Fibroblast of upper back skin (primary cell): ENCODE measurements around the gene CALHM3.

Experiments
- DNase-seq: peaks from one replicate; pipeline ENCODE4 v3.0.0-alpha.2; 2013

CALHM3 gene

DNA sequence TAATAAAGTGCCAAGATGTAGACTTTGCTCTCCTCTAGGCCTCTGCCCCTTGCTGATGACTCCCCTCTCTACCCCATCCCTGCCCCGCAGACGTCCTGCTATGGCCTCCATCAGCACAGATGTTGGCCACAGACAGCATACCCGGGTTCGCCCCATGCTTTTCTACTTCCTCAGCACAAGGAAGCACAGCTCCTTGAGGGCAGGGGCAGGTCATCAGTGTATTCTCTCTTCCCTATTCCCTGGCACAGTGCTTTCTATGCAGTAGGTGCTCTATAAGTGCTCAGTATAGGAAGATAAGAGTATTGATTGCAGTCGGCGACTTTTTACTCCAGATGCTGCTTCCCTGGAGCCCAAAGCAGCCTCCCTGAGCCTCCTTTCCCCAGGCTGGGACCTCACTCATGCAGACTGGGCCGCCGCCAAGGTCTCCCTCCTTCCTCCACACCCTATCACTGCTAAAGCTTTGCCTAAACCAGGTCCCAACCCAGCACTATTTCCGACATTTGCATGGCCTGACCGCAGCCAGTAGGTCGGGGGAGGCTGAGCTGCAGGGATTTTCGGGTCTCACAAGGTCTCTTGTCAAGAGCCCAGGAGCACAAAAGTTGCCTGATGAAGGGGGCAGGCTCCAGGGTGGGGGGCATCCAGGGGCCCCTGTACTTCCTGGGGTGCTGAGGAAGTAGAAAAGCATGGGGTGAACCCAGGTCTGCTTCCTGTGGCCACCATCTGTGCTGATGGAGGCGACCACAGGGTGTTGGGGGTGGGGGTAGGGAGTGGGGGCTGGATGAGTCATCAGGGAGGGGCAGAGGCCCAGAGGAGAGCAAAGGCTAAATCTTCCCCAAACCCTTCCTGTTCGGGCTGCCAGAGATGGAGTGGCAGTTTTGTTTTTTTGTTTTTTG, 8.0 kb downstream of the CALHM3 start:
- DNase-seq: peak; percentile 41

DNA sequence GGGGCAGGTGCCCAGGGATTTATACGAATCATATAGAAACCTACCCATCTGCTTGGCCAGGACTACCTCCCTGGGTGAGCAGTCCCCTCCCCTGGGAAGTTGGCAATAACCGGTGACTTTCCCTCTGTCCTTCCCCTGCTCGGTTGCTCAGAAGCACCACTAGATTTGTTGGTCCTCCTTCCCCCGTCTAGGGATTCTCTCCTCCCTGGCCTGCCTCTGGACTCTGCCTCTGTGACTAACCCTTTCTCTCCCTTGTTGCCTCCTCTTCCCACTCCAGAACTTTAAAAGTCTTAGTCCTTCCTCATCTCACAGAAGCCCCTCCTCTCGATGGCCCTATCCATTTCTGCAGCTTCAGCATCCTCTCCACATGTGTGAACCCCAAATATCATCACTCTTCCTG, 9.8 kb downstream of the CALHM3 start:
- no peak for DNase-seq

DNA sequence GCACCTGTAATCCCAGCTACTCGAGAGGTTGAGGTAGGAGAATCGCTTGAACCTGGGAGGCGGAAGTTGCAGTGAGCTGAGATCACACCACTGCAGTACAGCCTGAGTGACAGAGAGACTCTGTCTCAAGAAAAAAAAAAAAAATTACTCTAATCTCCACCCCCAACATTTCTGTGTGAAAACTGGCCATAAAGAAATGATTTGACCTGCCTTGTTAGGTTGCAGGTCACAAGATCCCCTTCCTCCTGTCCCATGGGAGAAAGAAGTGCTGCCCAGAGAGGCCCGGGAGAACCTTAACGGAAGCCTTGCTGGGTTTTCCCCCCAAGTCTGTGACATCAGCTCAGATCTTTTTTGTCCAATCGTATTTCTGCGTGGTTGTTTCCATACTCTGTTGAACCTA, 11.6 kb downstream of the CALHM3 start:
- no peak for DNase-seq

DNA sequence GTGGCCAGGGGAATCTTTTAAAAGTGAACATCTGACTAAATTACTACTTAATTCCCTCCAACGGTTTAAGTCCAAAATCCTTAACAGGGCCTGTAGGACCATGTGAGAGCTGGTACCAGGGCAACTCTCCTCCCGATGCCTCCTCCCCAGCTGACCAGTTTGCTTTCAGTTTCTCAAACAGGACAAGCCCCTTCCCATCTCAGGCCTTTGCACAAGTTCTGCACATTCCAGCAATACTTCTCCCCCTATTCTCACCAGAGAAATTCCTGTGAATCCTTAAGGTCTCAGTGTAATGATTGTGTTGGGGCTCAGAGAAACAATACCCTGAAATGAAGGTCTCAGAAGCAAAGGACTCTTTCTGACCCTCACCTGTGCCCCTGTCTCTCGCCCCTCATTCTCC, 12.3 kb downstream of the CALHM3 start:
- peak; percentile 40 for DNase-seq

DNA sequence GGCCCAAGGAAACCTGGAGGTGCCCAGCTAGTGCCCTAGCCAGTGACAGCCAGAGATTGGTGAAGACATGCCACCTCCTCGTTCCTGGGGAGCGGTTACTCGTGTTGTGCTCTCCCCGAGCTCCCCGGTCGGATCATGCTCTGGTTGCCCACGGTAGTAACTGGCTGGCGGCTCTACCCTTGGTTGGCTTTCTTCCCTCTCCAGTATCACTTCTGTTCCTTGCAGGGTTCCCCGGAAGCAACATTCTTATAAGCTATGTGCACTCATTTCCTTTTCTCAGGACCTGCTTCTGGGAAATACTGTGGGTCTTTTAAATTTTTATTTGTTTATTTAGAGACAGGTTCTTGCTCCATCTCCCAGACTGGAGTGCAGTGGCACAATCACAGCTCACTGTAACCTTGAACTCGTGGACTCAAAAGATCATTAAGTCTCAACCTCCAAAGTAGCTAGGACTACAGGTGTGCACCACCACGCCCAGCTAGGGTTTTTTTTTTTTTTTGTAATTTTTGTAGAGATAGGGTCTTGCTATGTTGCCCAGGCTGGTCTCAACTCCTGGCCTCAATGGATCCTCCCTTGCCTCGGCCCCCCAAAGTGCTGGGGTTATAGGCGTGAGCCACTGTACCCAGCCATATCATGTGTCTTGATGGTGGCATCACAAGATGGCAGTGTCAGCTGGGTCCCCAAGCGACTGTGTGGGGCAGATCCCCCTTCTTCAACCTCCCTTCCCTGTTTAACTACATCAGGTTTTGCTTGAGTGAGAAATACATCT, 13.4 kb downstream of the CALHM3 start:
- DNase-seq: no peak

DNA sequence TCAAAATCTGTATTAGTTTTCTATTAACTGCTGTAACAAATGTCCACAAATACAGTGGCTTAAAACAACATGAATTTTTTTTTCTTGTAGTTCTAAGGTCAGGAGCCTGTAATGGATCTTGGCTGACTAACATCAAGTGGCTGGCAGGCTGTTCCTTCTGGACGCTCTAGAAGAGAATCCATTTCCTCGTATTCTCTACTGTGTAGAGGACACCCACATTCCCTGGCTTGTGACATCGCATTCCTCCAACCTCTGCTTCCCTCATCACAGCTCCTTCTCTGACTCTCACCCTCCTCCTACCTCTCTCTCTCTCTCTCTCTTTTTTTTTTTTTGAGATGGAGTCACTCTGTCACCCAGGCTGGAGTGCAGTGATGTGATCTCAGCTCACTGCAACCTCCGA, 15.5 kb downstream of the CALHM3 start:
- DNase-seq: no peak

DNA sequence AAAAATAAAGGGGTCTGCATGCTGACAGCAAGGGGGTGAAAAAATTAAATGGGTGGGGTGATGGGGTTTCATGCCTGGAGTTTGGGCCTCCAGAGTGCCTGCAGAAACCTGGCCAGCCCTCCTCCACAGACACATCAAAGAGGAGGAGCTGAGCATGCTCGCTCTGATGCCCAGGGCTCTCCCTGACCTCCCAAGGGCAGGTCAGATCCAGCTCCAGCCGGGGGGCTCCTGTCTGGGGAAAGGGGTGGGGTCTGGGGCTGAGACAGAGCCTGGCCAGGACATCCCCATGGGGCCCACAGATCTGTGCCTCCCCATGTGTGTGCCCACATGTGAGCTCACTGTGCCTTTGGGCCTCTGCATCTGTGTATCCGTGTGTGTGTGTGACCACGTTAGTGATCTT, 19.4 kb downstream of the CALHM3 start:
- no peak for DNase-seq

DNA sequence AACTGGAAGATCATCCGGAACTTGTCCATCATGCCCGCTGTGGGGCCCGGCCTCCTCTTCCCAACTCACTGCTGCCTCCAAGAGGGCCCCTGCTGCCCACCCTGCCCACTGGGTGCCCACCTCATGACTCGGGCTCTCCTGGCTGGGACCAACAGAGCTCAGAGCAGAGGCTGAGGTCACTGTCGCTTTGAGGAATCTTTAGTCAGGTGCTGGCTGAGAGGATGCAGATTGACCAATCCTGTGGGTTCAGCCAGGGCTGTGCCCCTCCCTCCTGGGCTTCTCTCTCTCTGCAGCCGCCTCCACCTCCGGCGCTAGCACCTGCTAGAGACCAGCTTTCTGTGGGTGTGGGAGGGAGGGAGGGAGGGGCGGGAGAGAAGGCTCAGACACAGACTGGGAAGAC, 20.3 kb downstream of the CALHM3 start, which contains the start of gene CALHM1:
Gene CALHM1 (minus strand): TSS at position 181 of the 400 bp plus-strand sequence. CDS start 149 bp downstream, at position 32.
- DNase-seq: no peak

DNA sequence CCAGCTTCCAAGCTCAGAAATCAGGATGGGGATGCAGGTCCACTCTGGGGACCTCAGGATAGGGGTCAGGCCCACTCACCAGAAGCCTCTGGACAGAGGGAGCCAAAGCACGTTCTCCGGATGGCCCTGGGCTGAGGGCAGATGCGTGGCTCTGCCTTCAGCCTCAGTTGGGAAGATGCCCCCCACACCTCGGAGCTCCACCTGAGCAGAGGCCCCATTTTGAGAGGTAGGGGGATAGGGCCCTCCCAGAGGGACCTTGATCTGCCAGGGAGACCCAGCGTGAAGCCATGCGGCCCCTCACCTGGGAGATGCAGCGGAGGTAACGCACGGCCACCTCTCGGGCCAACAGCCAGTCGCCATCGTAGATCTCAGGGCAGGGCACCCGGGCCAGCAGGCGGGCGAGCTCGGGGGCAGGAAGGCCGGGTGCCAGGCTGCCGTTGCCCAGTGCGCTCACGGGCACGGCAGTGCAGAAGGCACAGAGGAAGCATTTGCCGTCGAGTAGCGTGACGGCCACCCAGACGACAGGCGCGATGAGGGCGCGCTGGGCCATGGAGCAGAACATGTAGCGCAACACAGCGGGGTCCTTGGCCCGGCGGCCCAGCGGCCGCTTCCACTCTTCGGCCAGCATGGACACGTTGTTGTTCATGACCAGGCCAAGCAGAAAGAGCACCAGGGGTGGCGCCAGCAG, 21.0 kb downstream of the CALHM3 start:
- DNase-seq: no peak

DNA sequence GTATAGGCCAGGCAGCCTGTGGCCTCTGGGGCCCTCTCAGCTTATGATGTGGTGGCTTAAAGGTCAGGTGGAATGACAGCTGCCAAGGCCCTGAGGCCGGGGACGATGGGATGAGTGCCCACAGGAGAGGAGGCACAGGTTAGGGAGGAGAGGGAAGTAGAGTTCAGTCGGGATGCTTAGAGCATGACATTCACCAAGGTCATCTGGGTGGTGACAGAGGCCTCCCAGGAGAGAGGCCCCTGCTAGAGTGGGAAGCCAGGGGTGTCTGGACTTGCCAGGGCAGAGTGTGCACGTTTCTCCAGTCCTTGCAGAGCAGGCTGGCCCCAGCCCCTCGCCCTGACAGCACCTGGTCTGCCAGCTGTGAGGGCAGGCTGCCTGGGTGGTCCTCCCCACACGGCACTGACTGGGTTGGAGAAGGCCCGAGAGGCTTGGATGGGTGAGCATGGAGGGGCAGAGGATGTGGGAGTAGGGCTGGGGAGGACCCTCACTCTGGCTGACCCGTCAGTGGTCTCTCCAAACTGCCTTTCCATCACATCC, 21.8 kb downstream of the CALHM3 start:
- DNase-seq: no peak

DNA sequence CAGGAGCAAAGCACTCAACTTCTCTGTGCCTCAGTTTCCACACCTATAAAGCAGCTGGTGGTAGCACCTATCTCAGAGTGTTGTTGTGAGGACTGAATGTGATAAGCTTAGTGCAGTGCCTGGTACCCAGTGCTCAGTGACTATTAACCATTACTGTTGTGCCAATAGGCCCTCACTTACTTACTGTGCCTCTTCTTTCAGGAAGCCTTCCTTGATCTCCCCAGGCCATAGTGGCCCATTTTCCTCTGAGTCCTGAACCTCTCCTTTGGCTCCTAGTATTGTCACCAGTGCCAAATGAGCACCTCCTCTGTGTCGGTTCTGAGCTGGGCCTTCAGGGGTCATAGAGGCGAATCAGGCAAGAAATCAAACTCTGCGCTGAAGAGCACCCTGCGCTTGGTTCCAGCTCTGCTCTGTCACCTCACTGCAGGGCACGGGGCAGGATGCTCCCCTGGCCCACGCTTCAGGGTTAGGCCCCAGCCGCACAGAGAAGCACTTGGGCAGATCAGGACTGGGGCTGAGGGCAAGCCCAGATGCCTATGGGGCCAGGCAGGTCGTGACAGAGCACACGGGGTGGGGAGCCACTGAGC, 22.9 kb downstream of the CALHM3 start:
- no peak for DNase-seq

DNA sequence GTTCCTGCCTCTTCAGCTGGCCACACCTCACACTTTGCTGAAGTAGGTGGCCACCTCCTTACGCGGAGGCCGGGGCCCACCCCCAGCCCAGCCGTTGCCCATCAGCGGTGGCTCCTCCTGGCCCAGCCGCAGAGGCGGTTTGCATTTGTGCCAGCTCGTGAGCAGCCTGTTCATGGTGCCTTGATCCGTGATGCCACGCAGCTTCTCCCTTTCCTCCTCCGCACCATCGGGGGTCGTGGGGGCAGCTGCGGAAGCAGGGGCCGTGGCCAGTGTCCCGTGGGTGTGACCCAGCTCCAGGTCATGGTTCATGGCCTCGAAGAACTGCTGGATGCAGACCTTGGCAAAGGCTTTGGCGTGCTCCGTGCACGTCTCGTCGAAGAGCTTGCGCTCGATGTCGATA, 23.8 kb downstream of the CALHM3 start:
- DNase-seq: no peak

DNA sequence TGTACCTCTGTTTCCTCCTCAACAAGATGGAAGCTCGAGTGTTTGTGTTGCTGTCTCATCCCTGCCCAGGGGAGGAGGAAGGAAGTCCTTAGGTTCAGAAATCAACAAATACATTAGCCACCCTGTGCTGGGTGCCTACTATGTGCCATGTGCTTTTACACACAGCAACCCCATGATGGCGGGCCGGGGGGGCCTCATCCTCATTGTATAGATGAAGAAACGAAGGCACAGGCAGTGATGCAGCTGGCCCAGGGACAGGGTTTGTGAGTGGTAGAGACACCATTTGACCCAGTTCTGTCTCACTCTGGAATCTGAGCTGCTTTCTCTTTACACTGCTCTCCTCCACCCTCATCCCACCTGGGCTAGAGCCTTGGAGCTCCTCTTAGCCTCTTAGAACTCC, 25.0 kb downstream of the CALHM3 start:
- no peak for DNase-seq

DNA sequence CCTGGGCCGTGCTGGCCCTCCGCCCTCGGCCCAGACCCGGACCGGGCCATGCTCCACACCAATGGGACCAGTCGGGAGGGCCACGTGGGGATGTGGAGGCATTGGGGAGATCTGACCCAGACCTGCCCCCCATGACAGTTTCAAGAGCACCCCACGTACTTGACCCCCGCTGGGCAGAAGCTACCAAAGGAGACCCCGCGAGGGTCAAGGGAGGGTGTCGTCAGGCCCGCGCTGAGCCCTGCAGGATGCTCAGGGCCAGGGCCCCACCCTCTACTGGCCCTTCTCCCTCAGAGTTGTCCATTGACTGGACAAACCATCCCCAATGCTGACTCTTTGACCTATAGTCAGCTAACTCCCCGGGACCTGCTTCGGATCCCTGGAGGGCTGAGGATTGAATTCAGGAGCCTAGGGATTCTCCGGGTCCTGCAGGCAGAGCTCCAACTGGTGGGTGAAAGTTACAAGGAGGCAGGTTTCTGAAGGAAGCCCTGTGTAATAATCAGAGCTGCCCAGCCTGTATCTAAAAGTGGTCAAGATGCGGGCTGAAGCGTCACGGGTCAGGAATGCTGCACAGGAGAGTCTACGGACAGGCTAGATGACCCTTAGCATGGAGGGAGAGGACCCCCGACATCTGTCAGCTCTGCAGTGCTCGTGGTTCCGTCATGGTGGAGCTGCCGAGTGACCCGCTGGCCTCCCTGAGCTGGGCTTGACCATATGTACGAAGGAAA, 26.4 kb downstream of the CALHM3 start:
- no peak for DNase-seq

DNA sequence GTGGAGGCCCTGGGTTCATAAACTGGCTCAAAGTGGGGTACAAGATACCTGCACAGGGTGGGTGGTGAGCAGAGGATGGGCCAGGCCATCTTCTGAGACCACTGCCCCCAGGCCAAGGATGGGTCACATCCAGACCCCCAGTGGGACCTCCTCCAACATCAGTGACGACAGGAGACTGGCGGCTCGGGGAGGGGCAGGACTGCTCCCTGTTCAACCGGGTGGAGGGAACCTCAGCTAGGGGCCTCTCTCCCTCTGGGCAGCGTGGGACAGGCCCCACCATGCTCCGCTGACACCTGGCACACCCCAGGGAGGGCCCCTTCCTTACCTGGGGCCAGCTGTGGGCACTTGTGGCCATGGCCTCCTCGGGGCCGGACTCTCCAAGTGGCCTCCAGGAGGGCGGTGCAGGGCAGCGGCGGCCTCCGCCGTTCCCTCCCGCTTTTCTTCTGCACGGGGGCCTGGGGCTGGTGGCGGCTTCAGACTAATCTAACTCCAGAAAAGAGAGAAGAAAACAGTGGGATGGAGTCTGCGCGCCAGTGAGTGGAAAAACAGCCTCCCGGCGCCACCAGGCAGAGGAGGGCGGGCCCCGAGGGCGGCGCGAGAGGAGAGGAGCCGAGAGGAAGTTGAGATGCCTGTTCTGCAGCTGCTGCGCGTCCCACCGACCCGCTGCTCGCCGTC, 27.1 kb downstream of the CALHM3 start, which contains the start of gene CALHM2:
Gene CALHM2 (minus strand): TSS at position 540 of the 675 bp plus-strand sequence. CDS start 2,429 bp downstream, outside the sequence.
- peak; percentile 49 for DNase-seq

DNA sequence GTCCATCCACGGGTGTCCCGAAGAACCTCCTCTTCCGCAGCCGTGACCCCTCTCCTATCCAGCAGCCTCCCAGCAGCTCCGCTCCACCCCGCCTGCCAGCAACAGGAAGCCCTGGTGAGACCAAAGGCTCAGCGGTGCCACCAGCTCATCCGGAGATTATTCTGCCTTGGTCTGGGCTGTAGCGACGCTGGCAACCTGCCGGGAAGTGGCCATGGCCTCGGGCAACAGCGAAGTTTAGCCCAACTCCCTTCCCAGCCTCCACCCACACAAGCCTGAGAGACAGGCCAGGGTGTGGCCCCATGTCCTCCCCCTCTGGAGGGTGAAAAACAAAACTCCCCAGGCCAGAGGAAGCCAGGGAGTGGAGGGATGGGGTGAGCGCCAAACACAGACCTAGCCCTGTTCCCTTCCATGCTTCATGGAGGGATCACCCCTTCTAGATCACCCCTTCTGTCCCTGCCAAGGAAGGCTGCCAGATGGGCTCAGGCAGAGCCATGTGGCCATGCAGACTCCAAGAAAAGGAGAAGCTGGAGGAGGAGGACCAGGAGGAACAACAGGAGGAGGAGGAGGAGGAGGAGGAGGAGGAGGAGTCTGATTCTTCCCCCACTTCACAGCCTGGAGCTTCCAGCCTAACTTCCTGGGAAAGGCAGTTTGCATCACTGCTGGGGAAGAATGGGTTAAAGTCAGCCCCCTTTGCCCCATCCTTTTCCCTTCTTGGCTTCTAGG, 27.8 kb downstream of the CALHM3 start:
- DNase-seq: peak; percentile 26

DNA sequence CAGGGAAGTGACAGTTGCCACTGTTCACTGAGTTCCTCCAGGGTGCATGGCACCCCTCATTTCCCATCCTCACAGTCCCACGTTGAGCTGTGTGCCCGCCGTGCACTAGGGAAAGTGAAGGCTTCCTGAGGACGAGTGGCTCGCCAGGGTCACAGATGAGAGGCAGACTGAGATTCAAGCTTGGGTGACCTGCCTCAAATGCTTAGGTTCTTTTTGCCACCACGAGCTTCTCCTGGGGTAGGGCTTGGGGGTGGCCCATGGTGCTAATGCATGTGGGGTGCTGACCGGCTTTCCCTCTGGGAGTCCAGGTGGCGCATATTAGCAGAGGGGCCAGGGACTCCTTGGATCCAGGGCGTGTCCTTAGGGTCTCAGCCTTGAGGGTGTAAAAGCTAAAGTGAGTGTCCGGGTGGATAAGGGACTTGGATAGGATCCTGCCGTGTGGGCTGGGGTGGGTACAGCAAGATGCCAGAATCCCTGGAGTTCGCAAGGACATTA, 28.8 kb downstream of the CALHM3 start:
- DNase-seq: no peak

DNA sequence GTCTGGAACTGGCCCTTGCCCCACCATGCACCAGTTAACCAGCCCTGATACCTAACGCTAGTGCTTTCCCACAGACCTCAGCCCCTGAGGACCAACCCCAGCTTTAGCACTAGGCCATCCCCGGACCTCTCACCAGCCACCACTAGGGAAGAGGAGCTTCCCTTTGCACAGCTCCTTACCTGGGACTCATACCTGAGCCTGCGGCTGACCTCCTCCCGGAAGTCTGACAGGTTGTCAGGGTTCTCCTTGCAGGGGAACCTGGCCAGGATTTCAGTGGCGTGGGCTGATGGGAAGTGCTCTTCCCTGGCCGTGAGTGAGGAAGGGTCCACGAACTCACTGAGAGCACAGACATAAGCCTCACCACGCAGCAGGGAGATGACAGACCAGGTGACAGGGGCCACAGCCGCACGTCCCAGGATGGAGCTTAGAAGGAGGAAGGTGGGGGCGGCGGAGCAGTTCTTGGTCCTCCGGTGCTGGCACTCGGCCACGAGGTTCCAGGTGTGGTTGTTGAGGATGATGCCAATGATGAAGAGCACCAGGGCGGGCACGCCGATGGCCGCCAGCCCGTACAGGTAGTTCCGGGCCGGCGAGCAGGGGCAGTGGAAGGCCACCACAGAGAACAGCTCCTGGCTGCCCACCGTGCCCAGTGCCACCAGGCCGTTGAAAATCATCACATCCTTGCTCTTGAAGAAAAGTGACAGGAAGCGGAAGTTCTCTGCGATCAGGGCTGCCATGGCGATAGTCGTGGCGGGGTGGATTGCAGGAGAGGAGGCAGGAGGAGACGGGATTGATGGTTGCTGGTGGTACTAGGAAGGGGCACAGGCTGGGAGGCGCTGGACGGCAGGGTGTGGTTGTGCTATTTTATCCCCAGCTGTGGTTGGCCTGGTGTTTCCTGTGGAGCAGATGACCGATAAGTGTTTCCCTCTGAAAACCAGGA, 29.6 kb downstream of the CALHM3 start:
- no peak for DNase-seq

DNA sequence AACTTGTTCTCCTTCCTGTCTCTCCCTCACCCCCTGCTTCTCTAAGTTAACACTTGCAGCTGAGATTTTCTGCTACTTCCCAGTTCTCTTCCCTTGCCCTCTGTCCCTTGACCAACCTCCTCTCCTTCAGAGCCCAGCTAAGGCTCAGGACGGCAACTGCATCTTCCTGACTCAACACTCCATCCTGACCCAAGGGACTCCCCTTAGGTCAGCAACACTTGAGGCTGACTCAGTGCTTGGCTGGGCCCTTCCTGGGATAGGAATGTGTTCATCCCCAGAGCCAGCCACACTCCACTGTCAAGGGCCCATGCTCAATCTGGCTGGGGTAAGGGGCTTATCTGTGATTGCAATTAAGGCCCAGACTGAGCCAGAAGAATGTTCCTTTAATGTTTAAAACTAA, 30.3 kb downstream of the CALHM3 start:
- DNase-seq: peak; percentile 82
